Lung (tissue), 12 donors: ENCODE results near the gene SH3GL1. TPM values are rescaled to one million over a fixed set of nuclear protein-coding genes. Genes with fewer than 3 reads are reported as not detected.

Experiments
- ATAC-seq: fragments of 200-7000 bp; cut with Tn5 transposase; one replicate; pipeline ENCODE4 v1.9.1; 2020; ENCODE audit warnings: moderate number of reproducible peaks; ENCODE audit not compliant: insufficient read depth, low FRiP score
- DNase-seq, 3 donors: peaks; one replicate each; pipeline ENCODE4 v3.0.0-alpha.2; 2013 to 2017
- H3K27ac ChIP-seq, 2 donors: one replicate each; pipeline ENCODE4 v1.5.1; 2013; ENCODE audit warnings: mild to moderate bottlenecking in 2 of 2, moderate library complexity in 2 of 2, control low read depth in 1 of 2, inconsistent platforms in 1 of 2, low read depth in 1 of 2, low read length in 1 of 2
- H3K27me3 ChIP-seq, 3 donors: one replicate each; pipeline ENCODE4 v1.5.1; 2013; ENCODE audit warnings: low read length in 2 of 3; ENCODE audit not compliant: control insufficient read depth in 3 of 3, insufficient read depth in 3 of 3
- H3K36me3 ChIP-seq, 4 donors: one replicate each; pipeline ENCODE4 v1.5.1; 2013; ENCODE audit warnings: low read length in 4 of 4, mild to moderate bottlenecking in 1 of 4, moderate library complexity in 1 of 4; ENCODE audit not compliant: control insufficient read depth in 4 of 4, insufficient read depth in 4 of 4
- H3K4me1 ChIP-seq, 5 donors: one replicate each; pipeline ENCODE4 v1.5.1; 2013; ENCODE audit warnings: low read length in 5 of 5, mild to moderate bottlenecking in 2 of 5, moderate library complexity in 1 of 5; ENCODE audit not compliant: control insufficient read depth in 5 of 5, insufficient read depth in 5 of 5
- H3K4me3 ChIP-seq: one replicate; pipeline ENCODE4 v1.5.1; 2013; ENCODE audit warnings: mild to moderate bottlenecking, control low read depth, moderate library complexity
- H3K9ac ChIP-seq, 2 donors: one replicate each; pipeline ENCODE4 v1.5.1; 2013; ENCODE audit warnings: low read length in 2 of 2, control low read depth in 1 of 2; ENCODE audit not compliant: insufficient read depth in 1 of 2
- H3K9me3 ChIP-seq, 4 donors: one replicate each; pipeline ENCODE4 v1.5.1; 2013; ENCODE audit warnings: low read length in 3 of 4, mild to moderate bottlenecking in 1 of 4, moderate library complexity in 1 of 4; ENCODE audit not compliant: control insufficient read depth in 4 of 4, insufficient read depth in 3 of 4
- CTCF ChIP-seq: IDR thresholded peaks from 2 replicates; pipeline ENCODE4 v1.5.1; 2012; ENCODE audit warnings: mild to moderate bottlenecking; ENCODE audit errors: control extremely low read depth, extremely low read depth
- WGBS, 2 donors: extraction: QIAGEN DNeasy Blood & Tissue Kit; methylation state at CpG; one replicate each; pipeline ENCODE4 v1.1.7; 2013; 5-methylcytosine and 5-hydroxymethylcytosine counted together
- polyA plus RNA-seq, 2 donors: library from polyadenylated mRNA; stranded (reverse); fragments of 200-250 nt; gene quantifications; one replicate each; pipeline ENCODE4 v1.2.1, GENCODE V29; 2013
- total RNA-seq, 2 donors: library from RNA; depleted of rRNA in 1 of 2; stranded (reverse); fragments of >200 nt in 1 of 2; gene quantifications; one replicate each; pipeline ENCODE4 v1.2.1, GENCODE V29; 2014 to 2021
- donor health status: control.
- donor health status: control.
- donor health status: Bipolar disorder and iron deficiency.
- donor health status: healthy.
- donor health status: DM: yes; HTN: yes; CAD: no.

Gene SH3GL1
- total and polyA plus RNA-seq, 4 donors: 30.6 to 68.6 (median 59.2) TPM

- no peak for ATAC-seq
- Histone ChIP-seq H3K4me1 (peaks cover 0 to 8% (median 0%) of the 10 kb centered on the region in 5 donors), H3K9ac (no peak overlapping the region), H3K4me3 (no peak overlapping the region), H3K27ac (no peak overlapping the region), H3K27me3 (no peaks in the 10 kb centered on the region), H3K9me3 (no peaks in the 10 kb centered on the region), H3K36me3 (peaks cover 0 to 28% (median 10%) of the 10 kb centered on the region in 4 donors)
- WGBS, 2 donors: 83 to 90% methylated on average over 17 of the region's 17 CpGs
- TF ChIP-seq CTCF: no peak
- DNase-seq: no peak
Observed at GRCh38 chr19:4354897-4355296, 45.5 kb downstream of the SH3GL1 start.

- no peak for DNase-seq
- Histone ChIP-seq H3K36me3 (peaks cover 0 to 22% (median 7%) of the 10 kb centered on the region in 4 donors), H3K27me3 (no peaks in the 10 kb centered on the region), H3K9ac (no peak overlapping the region), H3K27ac (no peak overlapping the region), H3K9me3 (no peaks in the 10 kb centered on the region), H3K4me1 (peaks cover 0 to 3% (median 0%) of the 10 kb centered on the region in 5 donors), H3K4me3 (no peak overlapping the region)
- no peak for TF ChIP-seq CTCF
- ATAC-seq: no peak
- WGBS, 2 donors: 91 to 96% methylated on average over 12 of the region's 12 CpGs
Observed at GRCh38 chr19:4354282-4354681, 46.1 kb downstream of the SH3GL1 start.

GRCh38 chr19:4352701-4353121, 47.6 kb downstream of the SH3GL1 start:
- DNase-seq (peak; percentile 66 to 67 (median 66)), ATAC-seq (no peak)
- no peak overlapping the region for H3K9ac ChIP-seq
- H3K27me3 ChIP-seq: no peaks in the 10 kb centered on the region
- no peaks in the 10 kb centered on the region for H3K4me1 ChIP-seq
- no peaks in the 10 kb centered on the region for H3K9me3 ChIP-seq
- peak; percentile 51 for TF ChIP-seq CTCF
- peaks cover 0 to 14% (median 4%) of the 10 kb centered on the region in 4 donors for H3K36me3 ChIP-seq
- 36 to 64% methylated on average over 5 to 9 of the region's 9 CpGs for WGBS, 2 donors
- H3K27ac ChIP-seq: no peak overlapping the region
- H3K4me3 ChIP-seq: no peak overlapping the region

GRCh38 chr19:4350726-4351125, 49.6 kb downstream of the SH3GL1 start:
- no peak for TF ChIP-seq CTCF
- Histone ChIP-seq H3K9me3 (no peaks in the 10 kb centered on the region), H3K27ac (no peak overlapping the region), H3K4me1 (no peaks in the 10 kb centered on the region), H3K9ac (no peak overlapping the region), H3K4me3 (no peak overlapping the region), H3K36me3 (peaks cover 0 to 12% (median 7%) of the 10 kb centered on the region in 4 donors), H3K27me3 (no peaks in the 10 kb centered on the region)
- DNase-seq: no peak
- 97 to 99% methylated on average over 9 of the region's 9 CpGs for WGBS, 2 donors
- ATAC-seq: no peak
